ENCODE data around the gene CZIB. TPM values are rescaled to one million over a fixed set of nuclear protein-coding genes. Genes with fewer than 3 reads are reported as not detected.

CZIB gene
- total and polyA plus RNA-seq, 2 of the 13 experiments (the other 11 are each of a cell fraction or from before 2014, with no cell fraction given), result 49.2 to 67.0 TPM

- TF ChIP-seq PHF5A (CRISPR knock-in tag; IDR thresholded peaks at IDR 0.05; ENCODE audit: low read depth, unreplicated experiment) (no peak), PTBP1 (IDR thresholded peaks at IDR 0.05; ENCODE audit: low read depth, low read length, poor library complexity, severe bottlenecking) (no peak), ZNF552 (CRISPR knock-in tag; IDR thresholded peaks at IDR 0.05; ENCODE audit: borderline replicate concordance) (no peak), MAFF (IDR thresholded peaks at IDR 0.05; ENCODE audit: low read depth, low read length) (no peak), SKI (IDR thresholded peaks at IDR 0.05; ENCODE audit: partially characterized antibody) (peak; percentile 27), ZNF749 (CRISPR knock-in tag; IDR thresholded peaks at IDR 0.05; ENCODE audit: borderline replicate concordance) (no peak), ZNF7 (CRISPR knock-in tag; IDR thresholded peaks at IDR 0.05) (peak; percentile 82), ZNF33B (CRISPR knock-in tag; IDR thresholded peaks at IDR 0.05) (no peak), GTF2F1 (IDR thresholded peaks at IDR 0.05; ENCODE audit: low read length) (no peak), HIVEP1 (CRISPR knock-in tag; IDR thresholded peaks at IDR 0.05) (no peak), HDAC2 (CRISPR knock-in tag; IDR thresholded peaks at IDR 0.05) (0 out of 2 replicates have a peak, but pooled peaks have one; percentile 14), HIC2 (CRISPR knock-in tag; IDR thresholded peaks at IDR 0.05; ENCODE audit: low read depth) (0 out of 2 replicates have a peak, but pooled peaks have one; percentile 69), FOXP4 (CRISPR knock-in tag; IDR thresholded peaks at IDR 0.05) (no peak), GTF3A (CRISPR knock-in tag; conservative IDR thresholded peaks at IDR 0.05) (no peak), NCOR1 (IDR thresholded peaks at IDR 0.05; ENCODE audit: borderline replicate concordance, low read length) (no peak), ZNF256 (CRISPR knock-in tag; conservative IDR thresholded peaks at IDR 0.05) (no peak)
- TF ChIP-seq, protein P1, sequence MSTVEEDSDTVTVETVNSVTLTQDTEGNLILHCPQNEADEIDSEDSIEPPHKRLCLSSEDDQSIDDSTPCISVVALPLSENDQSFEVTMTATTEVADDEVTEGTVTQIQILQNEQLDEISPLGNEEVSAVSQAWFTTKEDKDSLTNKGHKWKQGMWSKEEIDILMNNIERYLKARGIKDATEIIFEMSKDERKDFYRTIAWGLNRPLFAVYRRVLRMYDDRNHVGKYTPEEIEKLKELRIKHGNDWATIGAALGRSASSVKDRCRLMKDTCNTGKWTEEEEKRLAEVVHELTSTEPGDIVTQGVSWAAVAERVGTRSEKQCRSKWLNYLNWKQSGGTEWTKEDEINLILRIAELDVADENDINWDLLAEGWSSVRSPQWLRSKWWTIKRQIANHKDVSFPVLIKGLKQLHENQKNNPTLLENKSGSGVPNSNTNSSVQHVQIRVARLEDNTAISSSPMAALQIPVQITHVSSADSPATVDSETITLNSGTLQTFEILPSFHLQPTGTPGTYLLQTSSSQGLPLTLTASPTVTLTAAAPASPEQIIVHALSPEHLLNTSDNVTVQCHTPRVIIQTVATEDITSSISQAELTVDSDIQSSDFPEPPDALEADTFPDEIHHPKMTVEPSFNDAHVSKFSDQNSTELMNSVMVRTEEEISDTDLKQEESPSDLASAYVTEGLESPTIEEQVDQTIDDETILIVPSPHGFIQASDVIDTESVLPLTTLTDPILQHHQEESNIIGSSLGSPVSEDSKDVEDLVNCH (CRISPR knock-in tag; IDR thresholded peaks at IDR 0.05), result no peak
- TF ChIP-seq, protein P2, sequence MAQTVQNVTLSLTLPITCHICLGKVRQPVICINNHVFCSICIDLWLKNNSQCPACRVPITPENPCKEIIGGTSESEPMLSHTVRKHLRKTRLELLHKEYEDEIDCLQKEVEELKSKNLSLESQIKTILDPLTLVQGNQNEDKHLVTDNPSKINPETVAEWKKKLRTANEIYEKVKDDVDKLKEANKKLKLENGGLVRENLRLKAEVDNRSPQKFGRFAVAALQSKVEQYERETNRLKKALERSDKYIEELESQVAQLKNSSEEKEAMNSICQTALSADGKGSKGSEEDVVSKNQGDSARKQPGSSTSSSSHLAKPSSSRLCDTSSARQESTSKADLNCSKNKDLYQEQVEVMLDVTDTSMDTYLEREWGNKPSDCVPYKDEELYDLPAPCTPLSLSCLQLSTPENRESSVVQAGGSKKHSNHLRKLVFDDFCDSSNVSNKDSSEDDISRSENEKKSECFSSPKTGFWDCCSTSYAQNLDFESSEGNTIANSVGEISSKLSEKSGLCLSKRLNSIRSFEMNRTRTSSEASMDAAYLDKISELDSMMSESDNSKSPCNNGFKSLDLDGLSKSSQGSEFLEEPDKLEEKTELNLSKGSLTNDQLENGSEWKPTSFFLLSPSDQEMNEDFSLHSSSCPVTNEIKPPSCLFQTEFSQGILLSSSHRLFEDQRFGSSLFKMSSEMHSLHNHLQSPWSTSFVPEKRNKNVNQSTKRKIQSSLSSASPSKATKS (CRISPR knock-in tag; IDR thresholded peaks at IDR 0.05), result no peak
Observed at GRCh38 chr1:53176452-53177208, 43.8 kb downstream of the CZIB start (continued).

Measured in HepG2 (cell line).